GM18505 (cell line): Measurements from ENCODE around the gene TFB2M.

Experiments used
- ATAC-seq: cut with Tn5 transposase; IDR thresholded peaks from one replicate; pipeline ENCODE4 v1.9.1; 2021; ENCODE audit not compliant: unreplicated experiment
- POLR2A ChIP-seq: IDR thresholded peaks from 4 replicates; pipeline ENCODE4 v1.6.1; 2011; ENCODE audit warnings: borderline replicate concordance; ENCODE audit not compliant: insufficient read depth, insufficient read length; ENCODE audit errors: extremely low read depth

The TFB2M gene

GRCh38 chr1:246527402-246528088, 38.5 kb downstream of the TFB2M start:
- no peak for TF ChIP-seq POLR2A
- ATAC-seq, result no peak

DNA sequence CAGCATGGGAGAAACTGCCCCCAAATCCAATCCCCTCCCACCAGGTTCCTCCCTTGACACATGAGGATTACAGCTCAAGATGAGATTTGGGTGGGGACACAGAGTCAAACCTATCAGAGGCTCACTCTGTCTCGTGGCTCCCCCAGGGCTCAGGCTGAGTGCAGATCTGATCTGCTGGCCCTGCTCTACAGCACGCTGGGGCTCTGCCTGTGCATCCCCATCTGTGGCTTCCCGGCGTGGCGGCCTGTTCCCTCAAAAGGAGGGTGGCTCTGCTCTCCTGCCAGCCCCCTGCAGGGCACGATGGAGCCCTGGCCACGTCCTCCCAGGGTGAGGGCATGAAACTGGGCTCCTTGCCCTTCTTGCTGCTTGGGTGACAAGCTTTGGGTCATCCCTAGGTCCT, 39.1 kb downstream of the TFB2M start:
- no peak for ATAC-seq

GRCh38 chr1:246526380-246526779, 39.7 kb downstream of the TFB2M start:
- no peak for ATAC-seq

More for the DNA sequence above, 39.1 kb downstream of the TFB2M start:
- TF ChIP-seq POLR2A, result no peak

DNA sequence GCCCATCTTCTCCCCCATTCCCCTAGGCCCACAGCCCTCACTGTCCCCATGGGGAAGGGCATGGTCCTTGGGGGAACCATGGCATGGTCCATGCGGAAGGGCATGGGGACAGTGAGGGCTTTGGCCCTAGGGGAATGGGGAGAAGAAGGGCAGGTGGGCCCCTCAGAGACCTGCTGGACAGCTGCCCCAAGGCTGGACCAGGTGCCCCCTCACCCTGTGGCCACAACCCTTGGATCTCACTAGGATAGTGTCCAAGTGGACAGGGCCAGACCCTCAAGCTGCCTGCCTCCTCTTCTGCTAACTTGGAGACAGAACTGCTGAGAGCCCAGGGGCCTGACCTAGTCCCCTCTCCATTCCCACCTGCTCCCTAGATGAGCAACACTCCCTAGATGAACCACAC, 46.5 kb downstream of the TFB2M start:
- no peak for ATAC-seq
- TF ChIP-seq POLR2A, result no peak

More at GRCh38 chr1:246526380-246526779, 39.7 kb downstream of the TFB2M start:
- no peak for TF ChIP-seq POLR2A

DNA sequence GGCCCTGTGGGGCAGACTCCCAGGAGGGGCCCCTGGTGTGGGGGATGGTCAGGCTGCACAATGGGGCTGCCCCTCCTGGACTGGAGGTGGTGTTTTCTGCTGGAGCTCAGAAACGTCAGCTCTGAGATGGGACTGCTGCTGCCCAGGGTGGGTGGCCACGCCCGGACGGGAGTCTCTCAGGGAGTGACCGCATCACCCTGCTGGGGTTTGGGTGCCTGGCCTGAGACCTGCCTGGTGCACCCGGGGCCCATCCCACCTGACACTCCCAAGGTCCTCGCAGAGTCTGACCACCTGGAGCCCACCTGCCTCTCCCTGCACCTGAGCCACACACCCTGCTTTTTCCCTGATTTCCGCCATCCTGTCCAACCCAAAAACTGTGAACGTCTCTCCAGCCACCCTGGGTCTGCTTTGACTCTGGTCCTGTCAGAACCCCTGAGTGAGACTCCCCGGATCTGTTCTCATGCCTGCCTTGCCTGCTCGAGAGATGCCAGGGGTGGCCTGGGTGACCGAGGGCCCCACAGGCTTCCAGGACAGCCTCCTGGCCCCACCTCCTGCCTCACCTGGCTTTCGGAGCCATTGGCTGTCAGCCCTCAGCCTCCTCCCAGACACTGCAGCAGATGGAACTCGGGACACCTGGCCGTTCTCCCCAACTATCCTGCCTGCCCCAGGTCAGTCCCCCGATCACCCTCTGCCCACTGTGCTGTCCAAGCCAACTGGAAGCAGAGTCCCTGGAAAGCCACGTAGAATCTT, 47.4 kb downstream of the TFB2M start:
- ATAC-seq, result no peak
- TF ChIP-seq POLR2A, result no peak

GRCh38 chr1:246517391-246517790, 48.7 kb downstream of the TFB2M start:
- ATAC-seq, result no peak
- no peak for TF ChIP-seq POLR2A

DNA sequence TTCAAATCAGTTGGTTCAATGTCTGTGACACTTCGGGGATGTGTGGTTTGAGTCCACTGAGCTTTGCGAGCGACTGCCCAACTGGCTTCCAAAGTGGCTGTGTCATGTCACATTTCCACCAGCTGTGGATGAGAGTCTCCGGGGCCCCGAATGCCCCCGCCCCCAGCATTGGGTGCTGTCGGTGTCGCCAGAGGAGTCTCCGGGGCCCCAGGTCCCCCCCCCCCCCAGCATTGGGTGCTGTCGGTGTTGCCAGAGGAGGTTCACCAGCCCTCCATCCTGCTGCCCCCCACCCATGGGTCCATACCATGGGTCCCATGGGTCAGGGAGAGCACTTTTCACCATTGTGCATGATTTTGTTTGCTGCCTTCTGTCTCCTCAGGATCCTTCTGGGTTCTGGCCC, 49.9 kb downstream of the TFB2M start:
- no peak for TF ChIP-seq POLR2A
- ATAC-seq, result no peak

GRCh38 chr1:246515390-246516005, 50.6 kb downstream of the TFB2M start:
- no peak for TF ChIP-seq POLR2A

DNA sequence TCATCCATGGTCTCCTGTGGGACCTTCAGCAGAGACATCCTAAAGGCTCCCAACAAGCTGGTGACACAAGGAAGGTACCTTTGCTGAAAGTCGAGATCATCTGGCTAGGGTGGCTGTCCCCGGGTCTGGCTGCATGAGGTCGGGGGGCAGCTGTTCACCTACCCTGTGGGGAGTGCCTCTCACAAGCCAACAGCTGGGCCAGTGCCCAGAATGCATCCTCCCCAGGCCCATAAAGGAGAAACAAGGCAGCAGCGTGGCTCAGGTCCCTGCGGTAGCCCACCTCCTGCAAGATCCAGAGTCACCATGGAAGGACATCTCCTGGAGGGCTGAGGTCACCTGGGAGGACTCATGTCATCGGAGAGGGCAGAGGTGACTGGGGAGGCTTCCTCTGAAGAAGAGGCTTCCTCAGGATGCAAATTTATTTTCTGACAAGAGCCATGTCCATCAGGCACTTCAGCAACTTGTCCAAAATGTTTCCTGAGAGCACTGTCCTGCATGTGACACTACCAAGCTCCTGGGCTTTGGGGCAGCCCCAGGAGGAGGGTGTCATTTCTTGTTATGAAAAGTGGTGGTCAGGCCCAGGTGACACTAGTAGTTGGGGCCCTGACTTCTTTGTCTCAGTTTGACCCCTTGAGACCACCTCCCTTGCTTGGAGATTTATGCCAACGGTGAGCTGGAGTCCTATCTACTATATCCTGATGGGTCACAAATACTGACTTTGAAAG, 52.3 kb downstream of the TFB2M start:
- no peak for TF ChIP-seq POLR2A
- no peak for ATAC-seq

More at GRCh38 chr1:246515390-246516005, 50.6 kb downstream of the TFB2M start:
- ATAC-seq, result no peak

DNA sequence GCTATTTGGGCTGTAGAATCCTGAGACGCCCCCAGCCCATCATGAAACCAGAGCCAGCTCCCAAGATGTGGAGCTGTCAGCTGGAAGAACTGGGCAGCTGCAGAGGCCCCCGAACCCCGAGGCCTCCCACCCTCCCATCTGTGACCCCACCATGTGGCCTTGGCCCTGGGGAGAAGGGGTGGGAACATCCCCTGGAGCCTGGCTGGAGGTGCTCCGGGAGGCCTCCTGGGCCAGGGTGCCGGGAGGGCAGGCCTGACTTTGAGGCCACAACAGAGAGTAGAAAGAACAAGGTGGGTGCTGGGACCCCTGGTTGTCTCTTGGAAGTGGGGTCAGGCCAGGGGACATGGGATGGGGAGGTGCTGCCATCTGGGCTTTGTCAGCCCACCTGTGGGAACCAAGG, 53.0 kb downstream of the TFB2M start:
- no peak for ATAC-seq
- TF ChIP-seq POLR2A, result no peak

- no peak for ATAC-seq
- TF ChIP-seq POLR2A, result no peak
Observed at GRCh38 chr1:246512635-246513034, 53.4 kb downstream of the TFB2M start.

DNA sequence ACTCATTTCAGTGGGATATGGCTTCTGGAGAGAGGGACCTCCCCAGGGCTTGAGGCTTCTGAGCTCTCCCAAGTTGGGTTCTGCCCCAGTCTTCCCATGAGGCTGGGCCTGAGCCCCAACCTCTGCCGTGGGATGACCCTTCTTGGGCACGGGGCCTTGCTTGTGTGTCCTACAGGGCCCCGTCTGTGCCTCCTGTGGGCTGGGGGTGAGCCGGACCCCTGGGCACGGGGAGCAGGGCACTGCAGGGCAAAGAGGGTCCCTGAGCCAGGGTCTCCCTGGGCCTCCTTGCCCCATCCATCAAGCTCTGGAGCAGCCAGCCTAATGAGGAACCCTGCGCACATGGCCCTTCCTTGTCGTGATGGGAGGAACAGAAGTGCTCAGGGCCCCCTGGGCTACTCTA, 53.8 kb downstream of the TFB2M start:
- no peak for ATAC-seq
- TF ChIP-seq POLR2A, result no peak

GRCh38 chr1:246511203-246511602, 54.9 kb downstream of the TFB2M start:
- TF ChIP-seq POLR2A, result no peak
- no peak for ATAC-seq

GRCh38 chr1:246510147-246511030, 55.7 kb downstream of the TFB2M start:
- ATAC-seq, result no peak
- no peak for TF ChIP-seq POLR2A
